Measurements from ENCODE around the gene PHLDA2. TPM values are rescaled to one million over a fixed set of nuclear protein-coding genes. Genes with fewer than 3 reads are reported as not detected.

Gene PHLDA2
- total and polyA plus RNA-seq, 2 donors (not counting 3 experiments of a cell fraction or from before 2014, with no cell fraction given) = 38.5 to 44.5 TPM

DNA sequence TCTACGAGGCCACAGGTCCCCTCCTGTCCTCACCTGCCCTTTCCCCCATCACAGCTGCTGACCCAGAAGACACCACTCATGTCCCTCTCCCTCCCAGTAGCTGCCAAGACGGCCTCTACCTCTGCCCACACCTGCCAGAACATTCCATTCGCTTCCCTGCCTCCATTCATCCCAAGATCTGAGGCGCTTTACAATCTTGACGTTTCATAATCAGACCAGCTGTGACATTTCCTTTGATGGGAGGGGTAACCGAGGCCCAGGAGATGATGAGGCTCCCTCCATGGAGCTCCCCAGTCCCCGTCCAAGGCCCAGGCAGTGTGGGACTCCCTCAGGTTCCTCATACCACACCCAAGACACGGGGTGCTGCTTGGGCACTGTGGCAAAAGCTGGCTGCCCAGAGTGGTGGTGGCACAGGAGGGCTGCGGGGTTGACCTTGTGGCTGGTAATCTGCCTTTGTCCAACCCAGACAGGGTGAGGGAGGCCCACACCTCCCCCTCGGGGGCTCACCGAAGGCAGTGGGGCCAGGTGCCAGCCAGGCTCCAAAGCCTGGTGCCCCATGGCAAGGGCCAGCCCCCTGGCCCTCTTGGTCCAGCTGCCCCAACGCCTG is 17.3 kb downstream of the PHLDA2 start:
- H3K79me2 ChIP-seq (ENCODE audit: control insufficient read depth, insufficient read depth, low read length) = no peaks in the 10 kb centered on the region
- TF ChIP-seq EZH2 (IDR thresholded peaks at IDR 0.05; ENCODE audit: borderline replicate concordance, low read depth, low read length, severe bottlenecking) (no peak), GATA2 (IDR thresholded peaks at IDR 0.05; ENCODE audit: insufficient read depth, insufficient read length, low read depth, low read length) (no peak), MYC (IDR thresholded peaks at IDR 0.05; ENCODE audit: low read depth, low read length) (no peak), POLR2AphosphoS5 (IDR thresholded peaks at IDR 0.05; ENCODE audit: insufficient read depth, low read depth, low read length) (no peak)
- H3K4me3 ChIP-seq (replicated peaks in 1 of 3; ENCODE audit: insufficient read depth in 1 of 3, low read depth in 1 of 3, low read length in 3 of 3) = no peak overlapping the region
- H3K9me1 ChIP-seq (replicated peaks; ENCODE audit: control insufficient read depth, extremely low read depth, insufficient read depth, low read length) = no peaks in the 10 kb centered on the region
- H2AFZ ChIP-seq (ENCODE audit: low read depth, low read length) = no peak overlapping the region
- no peak overlapping the region for H3K27ac ChIP-seq (ENCODE audit: insufficient read depth, low read depth, low read length)
- H4K20me1 ChIP-seq (replicated peaks; ENCODE audit: control insufficient read depth, extremely low read depth, insufficient read depth, low read length) = no peaks in the 10 kb centered on the region
- BruUV-seq (replicated peaks) = no TSS peak
- no peaks in the 10 kb centered on the region for H3K36me3 ChIP-seq (ENCODE audit: control insufficient read depth in 2 of 2, extremely low read depth in 1 of 2, insufficient read depth in 2 of 2, low read length in 2 of 2)
- ChIA-PET CTCF (interaction anchor here (0.9 to 1.4 kb wide), 2 partner anchors 8 to 20 kb away, joined by 3 to 6 read pairs; no protein-coding TSS in a partner anchor), POLR2A (interaction anchor here (1.2 kb wide), 1 partner anchor 18 kb away, joined by 3 read pairs; the partner anchor contains the start of gene PHLDA2)
- H3K4me2 ChIP-seq (ENCODE audit: insufficient read depth, low read length) = no peak overlapping the region
- dilution Hi-C loops (cut with MboI; ENCODE audit: extremely low pct_ligation_motif_present, low sequenced_read_pairs) (no loop called here), intact Hi-C loops (cut with micrococcal nuclease) (no loop called here)
- no peak overlapping the region for H3K9ac ChIP-seq (replicated peaks; ENCODE audit: extremely low read depth, insufficient read depth, low read length)
- no peaks in the 10 kb centered on the region for H3K9me3 ChIP-seq (replicated peaks; ENCODE audit: control insufficient read depth, insufficient read depth, low read length)
- FAIRE-seq (no peak), DNase-seq (ENCODE audit: low read depth, low spot score) (no peak)
- peaks cover 8 to 10% of the 10 kb centered on the region in 2 experiments for H3K27me3 ChIP-seq (ENCODE audit: control insufficient read depth in 2 of 2, insufficient read depth in 2 of 2, low read length in 2 of 2)
- H3K4me1 ChIP-seq (ENCODE audit: control insufficient read depth, extremely low read depth, insufficient read depth, low read length) = no peaks in the 10 kb centered on the region

DNA sequence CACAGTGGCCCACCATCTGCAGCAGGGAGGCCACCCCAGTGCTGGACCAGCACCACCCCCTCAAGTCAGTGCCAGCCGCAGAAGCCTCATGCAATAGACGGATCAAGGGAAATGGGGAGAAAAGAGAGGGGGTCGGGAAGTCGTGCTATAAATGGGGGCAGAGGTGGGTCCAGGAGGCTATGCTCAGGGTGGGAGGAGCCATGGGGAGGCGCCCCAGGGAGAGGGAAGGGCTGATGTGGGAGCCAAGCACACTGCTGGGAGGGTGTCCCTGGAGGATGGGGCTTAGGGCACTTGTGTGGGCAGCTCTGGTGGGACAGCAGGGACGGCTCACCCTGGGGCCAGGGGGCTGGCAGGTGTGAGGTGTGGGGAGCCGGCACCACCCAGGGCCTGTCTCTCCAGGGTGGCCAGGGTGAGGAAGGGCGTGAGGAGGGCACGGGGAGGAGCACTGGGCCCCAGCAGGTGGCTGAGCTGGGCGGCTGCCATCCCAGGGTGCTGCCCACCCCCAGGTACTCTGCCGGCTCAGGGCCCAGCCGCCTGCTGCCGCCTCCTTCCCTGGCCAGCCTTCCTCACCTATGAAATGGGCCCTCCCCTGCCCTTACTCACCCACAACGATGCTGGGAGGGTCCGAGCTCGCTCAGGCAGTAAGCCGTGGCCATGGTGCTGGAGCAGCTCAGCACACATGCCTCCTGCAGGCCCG is 18.0 kb downstream of the PHLDA2 start:
- CTCF ChIA-PET = interaction anchor here (0.9 to 1.4 kb wide), 2 partner anchors 9 to 19 kb away, joined by 3 to 6 read pairs; no protein-coding TSS in a partner anchor

More for the DNA sequence above, 18.0 kb downstream of the PHLDA2 start:
- Histone ChIP-seq H4K20me1 (replicated peaks; ENCODE audit: control insufficient read depth, extremely low read depth, insufficient read depth, low read length) (no peaks in the 10 kb centered on the region), H3K9ac (replicated peaks; ENCODE audit: extremely low read depth, insufficient read depth, low read length) (no peak overlapping the region), H3K4me1 (ENCODE audit: control insufficient read depth, extremely low read depth, insufficient read depth, low read length) (no peaks in the 10 kb centered on the region), H3K9me3 (replicated peaks; ENCODE audit: control insufficient read depth, insufficient read depth, low read length) (no peaks in the 10 kb centered on the region), H3K4me3 (replicated peaks in 1 of 3; ENCODE audit: insufficient read depth in 1 of 3, low read depth in 1 of 3, low read length in 3 of 3) (no peak overlapping the region), H3K27ac (ENCODE audit: insufficient read depth, low read depth, low read length) (no peak overlapping the region), H3K27me3 (ENCODE audit: control insufficient read depth in 2 of 2, insufficient read depth in 2 of 2, low read length in 2 of 2) (peaks cover 8 to 10% of the 10 kb centered on the region in 2 experiments), H2AFZ (ENCODE audit: low read depth, low read length) (no peak overlapping the region), H3K36me3 (ENCODE audit: control insufficient read depth in 2 of 2, extremely low read depth in 1 of 2, insufficient read depth in 2 of 2, low read length in 2 of 2) (no peaks in the 10 kb centered on the region), H3K4me2 (ENCODE audit: insufficient read depth, low read length) (no peak overlapping the region), H3K79me2 (ENCODE audit: control insufficient read depth, insufficient read depth, low read length) (no peaks in the 10 kb centered on the region), H3K9me1 (replicated peaks; ENCODE audit: control insufficient read depth, extremely low read depth, insufficient read depth, low read length) (no peaks in the 10 kb centered on the region)
- intact Hi-C loops (cut with micrococcal nuclease) = no loop called here
- dilution Hi-C loops (cut with MboI; ENCODE audit: extremely low pct_ligation_motif_present, low sequenced_read_pairs) = no loop called here
- POLR2A ChIA-PET = interaction anchor here (1.2 kb wide), 1 partner anchor 18 kb away, joined by 3 read pairs; the partner anchor contains the start of gene PHLDA2
- FAIRE-seq = no peak
- no peak for TF ChIP-seq POLR2AphosphoS5 (IDR thresholded peaks at IDR 0.05; ENCODE audit: insufficient read depth, low read depth, low read length)
- no peak for TF ChIP-seq MYC (IDR thresholded peaks at IDR 0.05; ENCODE audit: low read depth, low read length)
- TF ChIP-seq, protein P1, sequence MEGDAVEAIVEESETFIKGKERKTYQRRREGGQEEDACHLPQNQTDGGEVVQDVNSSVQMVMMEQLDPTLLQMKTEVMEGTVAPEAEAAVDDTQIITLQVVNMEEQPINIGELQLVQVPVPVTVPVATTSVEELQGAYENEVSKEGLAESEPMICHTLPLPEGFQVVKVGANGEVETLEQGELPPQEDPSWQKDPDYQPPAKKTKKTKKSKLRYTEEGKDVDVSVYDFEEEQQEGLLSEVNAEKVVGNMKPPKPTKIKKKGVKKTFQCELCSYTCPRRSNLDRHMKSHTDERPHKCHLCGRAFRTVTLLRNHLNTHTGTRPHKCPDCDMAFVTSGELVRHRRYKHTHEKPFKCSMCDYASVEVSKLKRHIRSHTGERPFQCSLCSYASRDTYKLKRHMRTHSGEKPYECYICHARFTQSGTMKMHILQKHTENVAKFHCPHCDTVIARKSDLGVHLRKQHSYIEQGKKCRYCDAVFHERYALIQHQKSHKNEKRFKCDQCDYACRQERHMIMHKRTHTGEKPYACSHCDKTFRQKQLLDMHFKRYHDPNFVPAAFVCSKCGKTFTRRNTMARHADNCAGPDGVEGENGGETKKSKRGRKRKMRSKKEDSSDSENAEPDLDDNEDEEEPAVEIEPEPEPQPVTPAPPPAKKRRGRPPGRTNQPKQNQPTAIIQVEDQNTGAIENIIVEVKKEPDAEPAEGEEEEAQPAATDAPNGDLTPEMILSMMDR (IDR thresholded peaks at IDR 0.05; ENCODE audit: extremely low read depth in 1 of 2, insufficient read depth in 1 of 2, low read depth in 1 of 2, low read length in 2 of 2) = no peak
- no peak for TF ChIP-seq FOS (IDR thresholded peaks at IDR 0.05; ENCODE audit: borderline replicate concordance, insufficient read depth, low read length)
- no peak for TF ChIP-seq POLR2A (IDR thresholded peaks at IDR 0.05; ENCODE audit: low read depth, low read length)
- no peak for TF ChIP-seq GATA2 (IDR thresholded peaks at IDR 0.05; ENCODE audit: insufficient read depth, insufficient read length, low read depth, low read length)
- TF ChIP-seq EZH2 (IDR thresholded peaks at IDR 0.05; ENCODE audit: borderline replicate concordance, low read depth, low read length, severe bottlenecking) = no peak
- TF ChIP-seq JUN (IDR thresholded peaks at IDR 0.05; ENCODE audit: borderline replicate concordance, insufficient read depth, insufficient read length, low read depth) = no peak
- TF ChIP-seq, protein P2, sequence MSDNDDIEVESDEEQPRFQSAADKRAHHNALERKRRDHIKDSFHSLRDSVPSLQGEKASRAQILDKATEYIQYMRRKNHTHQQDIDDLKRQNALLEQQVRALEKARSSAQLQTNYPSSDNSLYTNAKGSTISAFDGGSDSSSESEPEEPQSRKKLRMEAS (IDR thresholded peaks at IDR 0.05; ENCODE audit: insufficient read depth, insufficient read length) = no peak
- no TSS peak for BruUV-seq (replicated peaks)
- DNase-seq (ENCODE audit: low read depth, low spot score) = no peak

Measured in endothelial cell of umbilical vein (primary cell).